H9 (cell line): ENCODE measurements around the gene NEMP2. TPM values are rescaled to one million over a fixed set of nuclear protein-coding genes. Genes with fewer than 3 reads are reported as not detected.

ENCODE experiments used
- DNase-seq: peaks from one replicate; pipeline ENCODE4 v3.0.0-alpha.2; 2017
- H2AFZ ChIP-seq: one replicate; pipeline ENCODE4 v1.6.1; 2013; ENCODE audit warnings: mild to moderate bottlenecking, low read length, control low read depth, moderate library complexity
- H2AK5ac ChIP-seq: 2 replicates; pipeline ENCODE4 v1.6.1; 2013; ENCODE audit warnings: low read length, control low read depth, mixed read lengths; ENCODE audit not compliant: insufficient read length
- H2BK120ac ChIP-seq: one replicate; pipeline ENCODE4 v1.6.1; 2013; ENCODE audit warnings: low read depth, mild to moderate bottlenecking, low read length, control low read depth, inconsistent platforms; ENCODE audit not compliant: poor library complexity, severe bottlenecking
- H2BK12ac ChIP-seq: 2 replicates; pipeline ENCODE4 v1.6.1; 2013; ENCODE audit warnings: low read length, control low read depth, mixed read lengths, low read depth; ENCODE audit not compliant: insufficient read length
- H2BK15ac ChIP-seq: 2 replicates; pipeline ENCODE4 v1.6.1; 2013; ENCODE audit warnings: low read depth, low read length, control low read depth
- H2BK20ac ChIP-seq: one replicate; pipeline ENCODE4 v1.6.1; 2013; ENCODE audit warnings: low read depth, mild to moderate bottlenecking, low read length, control low read depth, inconsistent platforms; ENCODE audit not compliant: poor library complexity, severe bottlenecking
- H2BK5ac ChIP-seq: 2 replicates; pipeline ENCODE4 v1.6.1; 2013; ENCODE audit warnings: low read length, control low read depth, mixed read lengths; ENCODE audit not compliant: insufficient read length
- H3K14ac ChIP-seq: 2 replicates; pipeline ENCODE4 v1.6.1; 2013; ENCODE audit warnings: low read length, control low read depth; ENCODE audit not compliant: insufficient read depth
- H3K18ac ChIP-seq: 2 replicates; pipeline ENCODE4 v1.6.1; 2013; ENCODE audit warnings: low read depth, mild to moderate bottlenecking, mixed read lengths, low read length, control low read depth; ENCODE audit not compliant: insufficient read length
- H3K23ac ChIP-seq: 2 replicates; pipeline ENCODE4 v1.6.1; 2013; ENCODE audit warnings: low read length, control low read depth, mixed read lengths, low read depth; ENCODE audit not compliant: insufficient read length
- H3K23me2 ChIP-seq: 2 replicates; pipeline ENCODE4 v1.6.1; 2013; ENCODE audit warnings: low read depth, mild to moderate bottlenecking, mixed read lengths, low read length, control low read depth; ENCODE audit not compliant: insufficient read length, poor library complexity, severe bottlenecking
- H3K27ac ChIP-seq: 2 replicates; pipeline ENCODE4 v1.5.1; 2013; ENCODE audit warnings: low read length, control low read depth, mixed read lengths, low read depth; ENCODE audit not compliant: insufficient read length
- H3K27me3 ChIP-seq: 2 replicates; pipeline ENCODE4 v1.6.1; 2013; ENCODE audit warnings: low read length, control low read depth, inconsistent platforms; ENCODE audit not compliant: insufficient read depth
- H3K4ac ChIP-seq: 2 replicates; pipeline ENCODE4 v1.6.1; 2013; ENCODE audit warnings: low read depth, mild to moderate bottlenecking, control low read depth, inconsistent platforms, low read length, moderate library complexity
- H3K4me1 ChIP-seq: 2 replicates; pipeline ENCODE4 v1.6.1; 2013; ENCODE audit warnings: low read length, control low read depth, inconsistent platforms; ENCODE audit not compliant: insufficient read depth
- H3K4me2 ChIP-seq: 2 replicates; pipeline ENCODE4 v1.6.1; 2013; ENCODE audit warnings: low read length, control low read depth, mixed read lengths; ENCODE audit not compliant: insufficient read length, insufficient read depth
- H3K56ac ChIP-seq: 2 replicates; pipeline ENCODE4 v1.6.1; 2013; ENCODE audit warnings: low read depth, mild to moderate bottlenecking, mixed read lengths, low read length, control low read depth; ENCODE audit not compliant: insufficient read length
- H3K79me1 ChIP-seq: 2 replicates; pipeline ENCODE4 v1.6.1; 2013; ENCODE audit warnings: low read depth, mild to moderate bottlenecking, moderate library complexity, low read length, control low read depth, inconsistent platforms; ENCODE audit not compliant: insufficient read depth, poor library complexity, severe bottlenecking
- H3K79me2 ChIP-seq: 2 replicates; pipeline ENCODE4 v1.6.1; 2013; ENCODE audit warnings: low read length, control low read depth, inconsistent platforms; ENCODE audit not compliant: insufficient read depth
- H3K9ac ChIP-seq: 2 replicates; pipeline ENCODE4 v1.6.1; 2013; ENCODE audit warnings: low read length, control low read depth, mixed read lengths; ENCODE audit not compliant: insufficient read length; ENCODE audit errors: extremely low read depth
- H3K9me3 ChIP-seq: one replicate; pipeline ENCODE4 v1.6.1; 2013; ENCODE audit warnings: low read depth, low read length, inconsistent platforms; ENCODE audit not compliant: control insufficient read depth
- H3T11ph ChIP-seq: one replicate; pipeline ENCODE4 v1.6.1; 2013; ENCODE audit warnings: mild to moderate bottlenecking, low read length, control low read depth, inconsistent platforms
- H4K20me1 ChIP-seq: one replicate; pipeline ENCODE4 v1.6.1; 2013; ENCODE audit not compliant: control insufficient read depth, insufficient read length, insufficient read depth
- H4K5ac ChIP-seq: 2 replicates; pipeline ENCODE4 v1.6.1; 2013; ENCODE audit warnings: low read depth, mild to moderate bottlenecking, mixed read lengths, low read length, control low read depth; ENCODE audit not compliant: insufficient read length
- H4K8ac ChIP-seq: replicated peaks from 2 replicates; pipeline ENCODE4 v1.6.1; 2013; ENCODE audit warnings: low read length, control low read depth, mixed read lengths, low read depth; ENCODE audit not compliant: insufficient read length
- H4K91ac ChIP-seq: 2 replicates; pipeline ENCODE4 v1.6.1; 2013; ENCODE audit warnings: low read depth, mild to moderate bottlenecking, moderate library complexity, mixed read lengths, low read length, control low read depth; ENCODE audit not compliant: insufficient read length
- H3K27ac Mint-ChIP-seq, 3 experiments: 2 replicates in 2 of 3; 3 replicates in 1 of 3; pipeline ENCODE4 v1.8.0; 2020 to 2021; ENCODE audit warnings: mixed read lengths in 3 of 3, mild to moderate bottlenecking in 1 of 3, moderate library complexity in 1 of 3
- H3K27me3 Mint-ChIP-seq: 2 replicates; pipeline ENCODE4 v1.8.0; 2021; ENCODE audit warnings: low read depth, mild to moderate bottlenecking, moderate library complexity, mixed read lengths
- H3K36me3 Mint-ChIP-seq, 3 experiments: 2 replicates in 2 of 3; 3 replicates in 1 of 3; pipeline ENCODE4 v1.8.0; 2020 to 2021; ENCODE audit warnings: low read depth in 3 of 3, mixed read lengths in 3 of 3; ENCODE audit not compliant: insufficient read depth in 1 of 3
- H3K4me1 Mint-ChIP-seq, 2 experiments: 2 replicates each; pipeline ENCODE4 v1.8.0; 2020; ENCODE audit warnings: mixed read lengths in 2 of 2
- H3K4me3 Mint-ChIP-seq, 2 experiments: 2 replicates in 1 of 2; 3 replicates in 1 of 2; pipeline ENCODE4 v1.8.0; 2020 to 2021; ENCODE audit warnings: mild to moderate bottlenecking in 2 of 2, mixed read lengths in 2 of 2, moderate library complexity in 1 of 2
- H3K9me3 Mint-ChIP-seq, 2 experiments: 2 replicates in 1 of 2; 3 replicates in 1 of 2; pipeline ENCODE4 v1.8.0; 2020; ENCODE audit warnings: mild to moderate bottlenecking in 2 of 2, mixed read lengths in 2 of 2, moderate library complexity in 1 of 2
- CTCF ChIP-seq: fragments of 200-600 bp; sonication (generic); conservative IDR thresholded peaks from 3 replicates; pipeline ENCODE4 v1.8.0; 2021; ENCODE audit warnings: antibody characterized with exemption, mild to moderate bottlenecking
- WGBS: extraction: QIAGEN DNeasy Blood & Tissue Kit; methylation state at CpG from one replicate; pipeline ENCODE4 v1.1.7; 2013; ENCODE audit warnings: missing lambda C conversion rate, low lambda C conversion rate, mixed read lengths; ENCODE audit not compliant: insufficient read length; ENCODE audit errors: extremely low coverage; 5-methylcytosine and 5-hydroxymethylcytosine counted together
- total RNA-seq: library from RNA; stranded (reverse); gene quantifications from 2 replicates; pipeline ENCODE4 v1.2.1, GENCODE V29; 2021

Gene NEMP2
- total RNA-seq, 1 experiment from 2014 or later: 5.3 TPM

DNA sequence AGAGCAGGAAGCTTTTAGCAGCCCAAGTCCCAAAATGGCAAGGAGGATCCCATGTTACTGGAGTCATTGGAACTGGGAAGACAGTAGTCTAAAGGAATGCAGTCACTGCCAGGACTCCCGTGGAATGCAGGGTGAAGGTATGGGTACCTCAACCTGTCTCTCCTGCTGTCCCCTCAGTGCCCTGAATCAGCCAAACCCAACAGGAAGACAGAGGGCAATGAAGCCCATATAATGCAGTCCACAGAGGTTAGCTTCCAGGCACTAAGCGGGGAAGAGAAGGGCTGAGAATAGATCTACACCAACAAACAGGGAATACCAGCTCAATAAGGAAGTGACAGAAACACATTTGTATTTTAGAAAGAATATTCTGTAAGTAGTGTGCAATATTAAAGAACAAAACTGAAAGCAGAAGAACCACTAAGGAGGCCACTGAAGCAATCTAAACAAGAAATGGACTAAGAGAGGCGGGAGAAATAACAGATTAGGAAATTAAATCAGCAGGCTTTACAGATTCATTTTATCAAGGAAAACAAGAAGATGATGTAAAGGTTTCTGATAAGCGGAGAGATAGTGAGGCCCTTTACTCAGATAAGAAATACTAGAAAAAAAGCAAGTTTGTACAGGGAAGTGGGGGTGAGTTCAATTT is 8.3 kb downstream of the NEMP2 start:
- H4K5ac ChIP-seq: no peak overlapping the region
- Mint-ChIP-seq H3K27me3 (no peaks in the 10 kb centered on the region), H3K9me3 (no peaks in the 10 kb centered on the region), H3K4me3 (no peak overlapping the region), H3K27ac (no peak overlapping the region), H3K36me3 (no peaks in the 10 kb centered on the region; a peak in 2 of 7 replicates), H3K4me1 (peaks cover 18 to 20% of the 10 kb centered on the region in 2 experiments)
- no peak overlapping the region for H3K4me2 ChIP-seq
- H3K4ac ChIP-seq: no peak overlapping the region
- no peak overlapping the region for H2AFZ ChIP-seq
- H3K79me2 ChIP-seq: no peaks in the 10 kb centered on the region
- no peak for DNase-seq
- H4K91ac ChIP-seq: no peak overlapping the region
- WGBS: no CpG with 5 or more reads among the region's 4 CpGs
- H4K8ac ChIP-seq: no peak overlapping the region
- no peak overlapping the region for H3K23ac ChIP-seq
- no peak overlapping the region for H3K14ac ChIP-seq
- H2BK12ac ChIP-seq: no peak overlapping the region
- H2BK120ac ChIP-seq: no peak overlapping the region
- H2BK5ac ChIP-seq: no peak overlapping the region
- no peaks in the 10 kb centered on the region for H4K20me1 ChIP-seq
- H2AK5ac ChIP-seq: no peak overlapping the region
- H2BK15ac ChIP-seq: no peak overlapping the region
- TF ChIP-seq CTCF: no peak
- H2BK20ac ChIP-seq: no peak overlapping the region
- H3K79me1 ChIP-seq: no peaks in the 10 kb centered on the region
- H3K9ac ChIP-seq: no peak overlapping the region
- H3K23me2 ChIP-seq: no peaks in the 10 kb centered on the region
- H3K56ac ChIP-seq: no peak overlapping the region
- H3K9me3 ChIP-seq: no peaks in the 10 kb centered on the region
- H3K4me1 ChIP-seq: no peaks in the 10 kb centered on the region; the same call in 1 of the 2 replicates
- no peak overlapping the region for H3K27ac ChIP-seq
- H3K27me3 ChIP-seq: no peaks in the 10 kb centered on the region
- H3T11ph ChIP-seq: no peak overlapping the region
- no peak overlapping the region for H3K18ac ChIP-seq
